ENCODE data around the gene CHST8. TPM values are rescaled to one million over a fixed set of nuclear protein-coding genes. Genes with fewer than 3 reads are reported as not detected.

Gene CHST8
- total RNA-seq, 1 donor = not detected

DNA sequence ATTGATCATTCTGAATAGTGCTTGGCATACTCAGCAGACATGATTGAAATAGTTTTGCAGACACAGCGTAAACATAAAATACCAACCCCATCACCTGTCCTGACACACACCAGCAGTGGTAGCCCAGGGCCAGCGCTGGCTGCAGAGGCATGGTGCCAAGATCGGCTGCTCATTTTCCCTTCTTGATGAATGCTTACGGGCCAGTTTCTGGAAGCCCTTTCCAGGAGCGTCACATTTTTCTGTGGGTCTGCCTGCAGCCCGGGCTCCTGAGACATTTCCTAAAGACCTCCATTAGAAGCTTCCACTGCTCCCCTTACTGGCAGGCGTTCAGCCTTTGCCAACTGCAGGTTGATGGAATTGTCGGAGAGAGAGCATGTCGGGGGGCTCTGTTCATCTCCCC is 48.6 kb downstream of the CHST8 start:
- TF ChIP-seq, protein P1, sequence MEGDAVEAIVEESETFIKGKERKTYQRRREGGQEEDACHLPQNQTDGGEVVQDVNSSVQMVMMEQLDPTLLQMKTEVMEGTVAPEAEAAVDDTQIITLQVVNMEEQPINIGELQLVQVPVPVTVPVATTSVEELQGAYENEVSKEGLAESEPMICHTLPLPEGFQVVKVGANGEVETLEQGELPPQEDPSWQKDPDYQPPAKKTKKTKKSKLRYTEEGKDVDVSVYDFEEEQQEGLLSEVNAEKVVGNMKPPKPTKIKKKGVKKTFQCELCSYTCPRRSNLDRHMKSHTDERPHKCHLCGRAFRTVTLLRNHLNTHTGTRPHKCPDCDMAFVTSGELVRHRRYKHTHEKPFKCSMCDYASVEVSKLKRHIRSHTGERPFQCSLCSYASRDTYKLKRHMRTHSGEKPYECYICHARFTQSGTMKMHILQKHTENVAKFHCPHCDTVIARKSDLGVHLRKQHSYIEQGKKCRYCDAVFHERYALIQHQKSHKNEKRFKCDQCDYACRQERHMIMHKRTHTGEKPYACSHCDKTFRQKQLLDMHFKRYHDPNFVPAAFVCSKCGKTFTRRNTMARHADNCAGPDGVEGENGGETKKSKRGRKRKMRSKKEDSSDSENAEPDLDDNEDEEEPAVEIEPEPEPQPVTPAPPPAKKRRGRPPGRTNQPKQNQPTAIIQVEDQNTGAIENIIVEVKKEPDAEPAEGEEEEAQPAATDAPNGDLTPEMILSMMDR (IDR thresholded peaks at IDR 0.05; ENCODE audit: insufficient read depth, low read depth, low read length) = no peak
- no peak overlapping the region for H3K4me3 ChIP-seq (ENCODE audit: low read depth, low read length)
- no peak for DNase-seq (ENCODE audit: low read depth)

DNA sequence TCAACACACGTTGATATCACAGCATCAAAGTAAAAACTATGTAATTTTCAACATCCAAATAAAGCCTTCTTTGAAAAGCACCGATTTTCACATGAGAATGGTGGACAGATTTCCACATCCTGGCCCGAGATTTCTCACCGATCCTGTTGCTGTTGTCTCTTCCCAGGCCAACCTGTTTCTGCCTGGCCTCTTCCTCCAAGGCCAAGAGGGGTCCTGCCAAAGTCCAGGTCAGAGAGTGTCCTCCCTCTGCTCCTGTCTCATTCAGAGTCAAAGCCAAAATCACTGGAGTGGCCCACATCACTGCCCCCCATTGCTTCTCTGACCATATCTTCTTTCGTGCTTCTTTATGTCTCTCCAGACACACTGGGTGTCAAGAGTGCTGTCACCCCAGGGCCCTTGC is 49.5 kb downstream of the CHST8 start:
- TF ChIP-seq, protein P1 (IDR thresholded peaks at IDR 0.05; ENCODE audit: insufficient read depth, low read depth, low read length) = no peak
- no peak overlapping the region for H3K4me3 ChIP-seq (ENCODE audit: low read depth, low read length)

DNA sequence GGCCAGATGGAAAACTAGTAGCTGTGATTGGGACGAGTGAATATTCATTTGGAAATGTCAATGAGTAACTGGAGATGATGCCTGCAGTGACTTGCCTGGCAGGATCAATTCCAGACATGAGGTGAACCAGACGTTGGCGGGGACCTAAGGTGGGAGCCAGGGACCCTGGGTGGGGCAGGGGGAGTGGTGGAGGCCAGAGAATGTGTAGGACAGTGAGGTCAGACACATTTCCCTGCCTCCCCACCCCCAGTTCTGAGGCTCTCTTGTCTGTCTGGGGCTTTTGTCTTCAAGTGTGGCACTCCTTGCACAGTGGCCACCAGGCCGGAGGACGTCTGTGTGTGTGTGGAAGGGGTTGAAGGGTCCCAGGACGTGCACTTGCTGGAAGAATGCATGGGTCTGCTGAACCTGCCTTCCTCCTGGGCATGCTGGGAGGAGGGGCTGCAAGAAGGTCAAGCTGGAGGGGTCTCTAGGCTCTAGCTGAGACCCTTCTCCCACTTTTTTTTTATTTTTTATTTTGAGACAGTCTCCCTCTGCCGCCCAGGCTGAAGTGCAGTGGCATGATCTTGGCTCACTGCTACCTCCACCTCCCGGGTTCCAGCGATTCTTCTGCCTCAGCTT is 51.6 kb downstream of the CHST8 start:
- H3K4me3 ChIP-seq (ENCODE audit: low read depth, low read length) = no peak overlapping the region
- TF ChIP-seq, protein P1 (IDR thresholded peaks at IDR 0.05; ENCODE audit: insufficient read depth, low read depth, low read length) = no peak
- DNase-seq (ENCODE audit: low read depth) = no peak

More for the DNA sequence above, 49.5 kb downstream of the CHST8 start:
- no peak for DNase-seq (ENCODE audit: low read depth)

DNA sequence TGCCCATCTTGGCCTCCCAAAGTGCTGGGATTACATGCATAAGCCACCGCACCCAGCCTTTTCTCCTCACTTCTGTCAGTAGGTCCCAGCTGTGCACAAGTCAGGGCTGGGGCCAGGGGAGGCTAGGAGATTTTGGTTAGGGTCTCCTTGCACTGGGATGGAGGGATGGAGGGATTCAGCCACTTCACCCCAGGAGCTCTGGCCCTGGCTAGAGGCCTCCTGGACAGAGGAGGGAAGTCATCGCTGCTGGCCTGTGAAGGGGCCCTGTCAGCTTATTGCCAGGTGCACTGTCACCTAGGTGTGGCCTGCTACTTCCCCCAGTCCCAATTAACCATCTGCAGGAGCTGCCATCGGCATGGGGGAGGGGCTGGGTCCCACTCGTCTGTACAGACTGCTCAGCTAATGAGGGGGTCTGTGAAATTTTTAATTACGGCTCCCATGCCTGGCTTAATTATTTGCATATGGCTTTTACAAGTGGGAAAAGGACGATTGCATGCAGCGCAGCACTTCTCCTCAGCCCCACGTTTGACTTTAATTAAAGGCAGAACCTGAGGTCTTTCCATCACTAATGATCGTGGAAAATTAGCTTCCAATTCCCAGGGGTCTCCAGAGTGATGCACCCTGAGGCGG is 52.4 kb downstream of the CHST8 start:
- H3K4me3 ChIP-seq (ENCODE audit: low read depth, low read length) = no peak overlapping the region
- no peak for DNase-seq (ENCODE audit: low read depth)
- TF ChIP-seq, protein P1 (IDR thresholded peaks at IDR 0.05; ENCODE audit: insufficient read depth, low read depth, low read length) = no peak

DNA sequence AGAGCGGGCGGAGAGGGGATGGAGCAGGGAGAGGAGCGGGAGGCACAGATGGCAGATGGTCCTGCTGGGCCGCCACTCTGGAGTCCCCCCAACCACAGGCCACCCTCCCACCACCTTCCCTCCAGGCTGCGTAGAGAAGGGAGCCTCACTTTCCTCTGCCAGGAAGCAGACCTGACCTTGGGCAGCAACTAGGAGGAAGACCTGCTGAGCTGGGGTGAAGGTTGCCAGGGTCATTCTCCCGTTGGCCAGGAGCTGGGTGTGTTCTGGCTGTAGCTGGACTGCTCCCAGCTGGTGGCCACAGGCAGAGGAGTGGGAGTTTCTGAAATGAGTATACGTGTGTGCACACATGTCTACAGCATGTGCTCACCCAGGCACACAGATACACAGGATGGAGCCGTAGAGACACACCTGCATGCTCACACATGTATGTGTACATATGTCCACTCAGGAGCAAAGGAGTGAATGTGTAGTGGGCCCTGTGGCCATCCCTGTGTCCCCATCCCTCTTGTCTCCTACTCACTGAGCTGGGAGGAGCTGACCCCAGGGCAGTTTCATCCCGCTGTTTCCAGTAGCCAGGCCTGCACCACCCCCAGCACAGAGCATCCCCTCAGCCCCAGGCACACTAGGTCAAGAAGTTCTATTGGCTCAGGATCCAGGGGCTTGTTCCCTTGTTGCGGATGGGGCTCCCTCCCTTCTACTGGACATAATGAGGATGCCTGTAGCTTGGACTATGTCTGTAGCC is 53.0 kb downstream of the CHST8 start:
- TF ChIP-seq, protein P1 (IDR thresholded peaks at IDR 0.05; ENCODE audit: insufficient read depth, low read depth, low read length) = no peak
- DNase-seq (ENCODE audit: low read depth) = no peak
- no peak overlapping the region for H3K4me3 ChIP-seq (ENCODE audit: low read depth, low read length)

DNA sequence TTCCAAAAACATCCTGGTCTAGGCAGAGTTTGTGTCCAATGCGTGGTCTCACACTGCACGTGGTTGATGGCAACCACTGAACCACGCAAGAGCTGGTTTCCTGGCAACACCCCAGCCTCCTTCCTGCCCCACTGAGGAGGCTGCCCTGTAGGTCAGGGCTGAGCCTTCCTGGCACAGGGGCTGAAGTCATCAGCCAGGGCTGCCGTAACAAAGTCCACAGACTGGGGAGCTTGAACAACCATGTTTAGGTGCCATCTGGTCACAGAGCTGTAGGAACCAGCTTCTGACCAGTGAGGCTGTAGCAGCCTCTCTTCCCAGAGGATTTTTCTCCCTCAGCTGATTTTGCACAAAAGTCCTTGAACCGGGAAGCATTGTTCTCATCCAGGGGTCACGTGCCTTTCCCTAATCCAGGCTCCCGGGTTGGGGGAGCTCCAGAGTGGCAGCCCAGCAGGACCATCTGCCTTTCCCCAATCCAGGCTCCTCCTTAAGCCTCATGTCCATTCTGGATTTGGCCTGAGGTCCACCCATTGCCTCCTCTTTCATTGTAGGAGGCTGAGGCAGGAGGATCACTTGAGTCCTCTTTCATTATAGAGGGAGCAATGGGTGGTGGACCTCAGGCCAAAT is 53.9 kb downstream of the CHST8 start:
- no peak for DNase-seq (ENCODE audit: low read depth)
- H3K4me3 ChIP-seq (ENCODE audit: low read depth, low read length) = no peak overlapping the region
- TF ChIP-seq, protein P1 (IDR thresholded peaks at IDR 0.05; ENCODE audit: insufficient read depth, low read depth, low read length) = no peak

Data from fibroblast of villous mesenchyme (primary cell).